LNCAP (cell line): ENCODE results near the gene TIPIN.

Experiments used
- CTCF ChIP-seq: fragments of 450-650 bp; IDR thresholded peaks from 2 replicates; pipeline ENCODE4 v1.5.1; 2017; ENCODE audit warnings: mild to moderate bottlenecking

Gene TIPIN

GRCh38 chr15:66356359-66357236, at the start of gene TIPIN:
Gene TIPIN, minus strand, starts transcription at chr15:66356685. Its CDS starts 3,738 bp downstream, at chr15:66352947.
- TF ChIP-seq CTCF = no peak

GRCh38 chr15:66405615-66406014, 49.1 kb upstream of the TIPIN start:
- TF ChIP-seq CTCF = no peak

GRCh38 chr15:66405007-66405406, 48.5 kb upstream of the TIPIN start:
- no peak for TF ChIP-seq CTCF

- no peak for TF ChIP-seq CTCF
Measured at GRCh38 chr15:66404532-66404931, 48.0 kb upstream of the TIPIN start.

GRCh38 chr15:66404122-66404521, 47.6 kb upstream of the TIPIN start:
- no peak for TF ChIP-seq CTCF

GRCh38 chr15:66403323-66403722, 46.8 kb upstream of the TIPIN start:
- no peak for TF ChIP-seq CTCF

GRCh38 chr15:66402761-66403284, 46.3 kb upstream of the TIPIN start:
- no peak for TF ChIP-seq CTCF
